ENCODE measurements around the gene DUSP10. TPM values are rescaled to one million over a fixed set of nuclear protein-coding genes. Genes with fewer than 3 reads are reported as not detected.

Gene DUSP10
- total RNA-seq, 1 donor from 2014 or later = 4.7 TPM

DNA sequence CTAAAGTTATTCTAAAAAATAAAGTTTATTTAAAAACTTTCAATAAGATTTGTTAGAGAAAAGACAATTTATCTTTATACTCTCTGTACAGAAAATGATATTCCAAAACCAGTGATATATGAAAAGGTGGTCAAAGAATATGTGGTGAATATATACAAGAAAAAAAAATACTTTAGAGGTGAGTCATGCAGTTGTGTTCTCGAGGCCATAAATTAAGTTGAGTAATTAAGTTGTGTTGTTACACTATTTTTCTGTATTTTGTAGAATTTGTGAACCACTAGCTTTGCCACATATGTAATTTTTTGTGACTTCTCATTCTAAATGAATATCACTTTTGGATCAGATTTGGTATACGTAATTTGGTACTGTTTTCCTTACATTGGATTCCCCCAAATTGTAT is 23.6 kb upstream of the DUSP10 start:
- DNase-seq (ENCODE audit: extremely low spot score in 2 of 2) = no peak
- Histone ChIP-seq H3K27ac (no peak overlapping the region), H3K36me3 (no peaks in the 10 kb centered on the region), H3K4me3 (no peak overlapping the region), H3K4me1 (no peaks in the 10 kb centered on the region), H3K9me3 (no peaks in the 10 kb centered on the region), H3K27me3 (no peaks in the 10 kb centered on the region)
- no peak for TF ChIP-seq POLR2A (IDR thresholded peaks at IDR 0.05)
- TF ChIP-seq, protein P1, sequence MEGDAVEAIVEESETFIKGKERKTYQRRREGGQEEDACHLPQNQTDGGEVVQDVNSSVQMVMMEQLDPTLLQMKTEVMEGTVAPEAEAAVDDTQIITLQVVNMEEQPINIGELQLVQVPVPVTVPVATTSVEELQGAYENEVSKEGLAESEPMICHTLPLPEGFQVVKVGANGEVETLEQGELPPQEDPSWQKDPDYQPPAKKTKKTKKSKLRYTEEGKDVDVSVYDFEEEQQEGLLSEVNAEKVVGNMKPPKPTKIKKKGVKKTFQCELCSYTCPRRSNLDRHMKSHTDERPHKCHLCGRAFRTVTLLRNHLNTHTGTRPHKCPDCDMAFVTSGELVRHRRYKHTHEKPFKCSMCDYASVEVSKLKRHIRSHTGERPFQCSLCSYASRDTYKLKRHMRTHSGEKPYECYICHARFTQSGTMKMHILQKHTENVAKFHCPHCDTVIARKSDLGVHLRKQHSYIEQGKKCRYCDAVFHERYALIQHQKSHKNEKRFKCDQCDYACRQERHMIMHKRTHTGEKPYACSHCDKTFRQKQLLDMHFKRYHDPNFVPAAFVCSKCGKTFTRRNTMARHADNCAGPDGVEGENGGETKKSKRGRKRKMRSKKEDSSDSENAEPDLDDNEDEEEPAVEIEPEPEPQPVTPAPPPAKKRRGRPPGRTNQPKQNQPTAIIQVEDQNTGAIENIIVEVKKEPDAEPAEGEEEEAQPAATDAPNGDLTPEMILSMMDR (IDR thresholded peaks at IDR 0.05) = no peak
- no peak for TF ChIP-seq POLR2AphosphoS5 (IDR thresholded peaks at IDR 0.05; ENCODE audit: insufficient read depth in 1 of 2, low read depth in 1 of 2)
- intact Hi-C loops (cut with DNase I) = no loop called here

DNA sequence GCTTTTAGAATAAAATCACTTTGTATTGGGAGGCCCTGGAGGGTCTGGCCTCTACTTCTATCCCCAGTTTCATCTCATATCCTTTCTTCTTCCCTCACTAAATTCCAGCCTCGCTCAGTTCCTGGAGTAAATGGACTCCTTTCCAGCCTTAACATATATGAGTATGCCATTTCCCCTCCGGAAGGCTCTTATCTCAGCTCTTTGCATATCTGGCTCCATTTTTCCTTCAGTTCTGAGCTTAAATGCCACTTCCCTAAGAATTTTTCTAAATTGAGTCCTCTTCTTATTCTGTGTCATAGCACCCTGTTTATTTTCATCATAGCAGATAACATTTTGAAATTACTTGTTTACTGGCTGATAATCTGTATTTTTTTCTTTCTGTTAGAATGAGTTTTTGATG is 20.2 kb upstream of the DUSP10 start:
- no peak overlapping the region for H3K27ac ChIP-seq
- H3K4me3 ChIP-seq = no peak overlapping the region
- no peak for DNase-seq (ENCODE audit: extremely low spot score in 2 of 2)
- H3K9me3 ChIP-seq = no peaks in the 10 kb centered on the region
- intact Hi-C loops (cut with DNase I) = no loop called here
- no peak for TF ChIP-seq POLR2AphosphoS5 (IDR thresholded peaks at IDR 0.05; ENCODE audit: insufficient read depth in 1 of 2, low read depth in 1 of 2)
- TF ChIP-seq, protein P1 (IDR thresholded peaks at IDR 0.05) = no peak
- no peaks in the 10 kb centered on the region for H3K27me3 ChIP-seq
- no peaks in the 10 kb centered on the region for H3K4me1 ChIP-seq
- no peaks in the 10 kb centered on the region for H3K36me3 ChIP-seq

DNA sequence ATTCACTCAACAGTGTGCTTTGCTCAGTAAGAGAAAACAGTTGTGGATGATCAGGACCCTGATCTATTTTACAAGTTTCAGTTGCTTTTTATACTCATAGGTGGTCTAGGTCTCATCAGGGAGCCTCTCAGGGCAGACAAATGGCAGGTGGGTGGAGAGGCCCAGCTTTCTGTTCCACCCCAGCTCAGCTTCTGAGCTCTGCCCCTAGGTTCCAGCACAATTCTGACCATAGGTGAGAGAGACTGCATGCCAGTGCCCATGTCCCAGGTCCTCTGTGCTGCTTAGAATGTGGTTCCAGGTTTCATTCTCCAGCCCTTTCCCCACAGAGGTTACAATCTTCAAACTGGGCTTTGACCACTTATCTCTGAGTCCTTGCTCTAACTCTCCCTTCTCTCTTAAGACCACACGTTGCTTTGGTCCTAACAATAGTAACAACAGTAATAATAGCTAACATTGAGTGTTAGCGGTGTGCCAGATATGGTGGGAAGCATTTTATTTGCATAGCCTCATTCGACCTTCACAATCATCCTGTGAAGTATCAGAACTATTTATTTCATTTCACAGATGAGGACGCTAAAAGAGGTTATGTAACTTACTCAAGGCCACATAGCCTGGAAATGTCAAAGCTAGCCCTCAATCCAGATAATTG is 19.6 kb upstream of the DUSP10 start:
- Histone ChIP-seq H3K4me3 (no peak overlapping the region), H3K27ac (no peak overlapping the region), H3K9me3 (no peaks in the 10 kb centered on the region), H3K4me1 (no peaks in the 10 kb centered on the region), H3K27me3 (no peaks in the 10 kb centered on the region), H3K36me3 (no peaks in the 10 kb centered on the region)
- TF ChIP-seq, protein P1 (IDR thresholded peaks at IDR 0.05) = no peak
- TF ChIP-seq POLR2A (IDR thresholded peaks at IDR 0.05) = no peak
- no peak for TF ChIP-seq POLR2AphosphoS5 (IDR thresholded peaks at IDR 0.05; ENCODE audit: insufficient read depth in 1 of 2, low read depth in 1 of 2)
- DNase-seq (ENCODE audit: extremely low spot score in 2 of 2) = no peak
- intact Hi-C loops (cut with DNase I) = no loop called here

DNA sequence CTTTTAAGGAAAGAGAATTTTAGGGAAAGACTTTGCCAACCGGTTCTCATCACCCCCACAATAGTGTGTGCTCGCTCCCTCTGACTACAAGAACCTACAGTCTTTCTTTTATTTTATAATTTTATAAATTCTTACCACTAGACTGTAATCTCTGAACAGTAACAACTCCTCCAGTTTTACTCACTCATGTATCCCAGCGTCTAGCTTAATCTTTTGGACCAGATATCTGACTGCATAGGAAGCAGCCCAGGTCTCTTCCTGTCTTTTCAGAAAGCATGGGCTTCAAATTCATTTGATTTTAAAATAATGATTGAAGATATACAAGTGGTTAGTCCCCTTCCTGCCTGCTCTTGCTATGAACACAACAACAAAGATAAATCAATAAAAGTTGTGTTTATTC is 19.0 kb upstream of the DUSP10 start:
- no peaks in the 10 kb centered on the region for H3K36me3 ChIP-seq
- no peaks in the 10 kb centered on the region for H3K9me3 ChIP-seq
- DNase-seq (ENCODE audit: extremely low spot score in 2 of 2) = no peak
- no peak overlapping the region for H3K4me3 ChIP-seq
- H3K4me1 ChIP-seq = no peaks in the 10 kb centered on the region
- no peaks in the 10 kb centered on the region for H3K27me3 ChIP-seq
- intact Hi-C loops (cut with DNase I) = no loop called here
- H3K27ac ChIP-seq = no peak overlapping the region
- TF ChIP-seq POLR2A (IDR thresholded peaks at IDR 0.05) = no peak
- TF ChIP-seq, protein P1 (IDR thresholded peaks at IDR 0.05) = no peak
- TF ChIP-seq POLR2AphosphoS5 (IDR thresholded peaks at IDR 0.05; ENCODE audit: insufficient read depth in 1 of 2, low read depth in 1 of 2) = no peak

DNA sequence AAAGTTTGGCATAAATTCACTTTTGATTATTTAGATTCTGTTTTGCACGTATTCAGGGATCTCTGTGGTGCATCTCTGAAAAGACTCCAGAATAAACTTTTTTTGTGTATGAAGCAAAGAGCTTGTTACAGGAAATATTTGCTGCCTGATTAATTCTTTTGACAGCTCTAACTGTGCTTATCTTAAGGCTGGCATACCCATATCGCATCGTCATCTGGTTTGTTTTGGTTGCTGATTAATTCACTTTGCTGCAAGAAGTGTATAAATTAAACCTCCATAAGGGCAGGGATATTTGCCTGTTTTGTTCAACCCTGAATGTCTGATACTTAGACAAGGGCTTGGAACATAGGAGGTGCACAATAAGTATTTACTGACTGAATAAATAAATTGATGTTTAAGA is 17.5 kb upstream of the DUSP10 start:
- no peaks in the 10 kb centered on the region for H3K27me3 ChIP-seq
- TF ChIP-seq POLR2AphosphoS5 (IDR thresholded peaks at IDR 0.05; ENCODE audit: insufficient read depth in 1 of 2, low read depth in 1 of 2) = no peak
- TF ChIP-seq, protein P1 (IDR thresholded peaks at IDR 0.05) = no peak
- no peak for TF ChIP-seq POLR2A (IDR thresholded peaks at IDR 0.05)
- intact Hi-C loops (cut with DNase I) = no loop called here

More for the DNA sequence above, 17.5 kb upstream of the DUSP10 start:
- Histone ChIP-seq H3K4me3 (no peak overlapping the region), H3K27ac (no peak overlapping the region), H3K9me3 (no peaks in the 10 kb centered on the region), H3K4me1 (no peaks in the 10 kb centered on the region), H3K36me3 (no peaks in the 10 kb centered on the region)
- DNase-seq (ENCODE audit: extremely low spot score in 2 of 2) = no peak

All from vagina (tissue), 2 donors.